Adipocyte (in vitro differentiated cells): ENCODE results near the gene MS4A12.
"Not testable (repeated sequence)": the region's sequence is repeated elsewhere in the genome, so short reads cannot be mapped to it uniquely, and the experiment has no call there.

Source experiments
- DNase-seq: peaks from one replicate; pipeline ENCODE4 v3.0.0-alpha.2; 2015; ENCODE audit warnings: low read depth
- H3K27me3 ChIP-seq: replicated peaks from 2 replicates; pipeline ENCODE4 v1.7.0; 2013; ENCODE audit warnings: mild to moderate bottlenecking, low read length, moderate library complexity; ENCODE audit not compliant: control insufficient read depth, insufficient read depth
- H3K36me3 ChIP-seq: 2 replicates; pipeline ENCODE4 v1.7.0; 2013; ENCODE audit warnings: low read length, mild to moderate bottlenecking, moderate library complexity; ENCODE audit not compliant: control insufficient read depth, insufficient read depth, severe bottlenecking
- H3K4me1 ChIP-seq: 2 replicates; pipeline ENCODE4 v1.7.0; 2013; ENCODE audit warnings: mild to moderate bottlenecking, low read length, moderate library complexity; ENCODE audit not compliant: control insufficient read depth, insufficient read depth
- H3K4me3 ChIP-seq: 2 replicates; pipeline ENCODE4 v1.7.0; 2013; ENCODE audit warnings: mild to moderate bottlenecking, low read length, moderate library complexity
- H3K9ac ChIP-seq: 2 replicates; pipeline ENCODE4 v1.7.0; 2013; ENCODE audit warnings: mild to moderate bottlenecking, low read length, moderate library complexity
- H3K9me3 ChIP-seq: 2 replicates; pipeline ENCODE4 v1.7.0; 2013; ENCODE audit warnings: mild to moderate bottlenecking, low read length, moderate library complexity; ENCODE audit not compliant: control insufficient read depth

Gene MS4A12

GRCh38 chr11:60513496-60514460, 21.2 kb downstream of the MS4A12 start:
- no peaks in the 10 kb centered on the region for H3K27me3 ChIP-seq
- H3K4me1 ChIP-seq = no peaks in the 10 kb centered on the region
- no peak overlapping the region for H3K4me3 ChIP-seq
- no peaks in the 10 kb centered on the region for H3K9me3 ChIP-seq
- H3K36me3 ChIP-seq = no peaks in the 10 kb centered on the region
- H3K9ac ChIP-seq = no peak overlapping the region
- no peak for DNase-seq

GRCh38 chr11:60515144-60515855, 22.7 kb downstream of the MS4A12 start, which contains the start of gene MS4A13:
TSS of gene MS4A13 (plus strand) at chr11:60515392. CDS start at chr11:60518084, 2,692 bp downstream.
- H3K9ac ChIP-seq = no peak within 1 kb of the TSS
- no peak for DNase-seq
- no peaks in the 10 kb centered on the region for H3K27me3 ChIP-seq
- no peaks in the 10 kb centered on the region for H3K36me3 ChIP-seq
- no peaks in the 10 kb centered on the region for H3K9me3 ChIP-seq
- no peaks in the 10 kb centered on the region for H3K4me1 ChIP-seq
- no peak within 1 kb of the TSS for H3K4me3 ChIP-seq

GRCh38 chr11:60528465-60528864, 35.9 kb downstream of the MS4A12 start:
- DNase-seq = no peak
- Histone ChIP-seq H3K27me3 (no peaks in the 10 kb centered on the region), H3K4me3 (no peak overlapping the region), H3K4me1 (no peaks in the 10 kb centered on the region), H3K36me3 (no peaks in the 10 kb centered on the region), H3K9me3 (peaks cover 4% of the 10 kb centered on the region), H3K9ac (no peak overlapping the region)

GRCh38 chr11:60528934-60529333, 36.4 kb downstream of the MS4A12 start:
- Histone ChIP-seq H3K9me3 (peaks cover 4% of the 10 kb centered on the region), H3K27me3 (no peaks in the 10 kb centered on the region), H3K4me3 (no peak overlapping the region), H3K36me3 (no peaks in the 10 kb centered on the region), H3K4me1 (no peaks in the 10 kb centered on the region), H3K9ac (no peak overlapping the region)
- DNase-seq = no peak

- no peak for DNase-seq
- H3K9ac ChIP-seq = no peak overlapping the region
Observed at GRCh38 chr11:60530454-60531100, 38.0 kb downstream of the MS4A12 start.

GRCh38 chr11:60532383-60532782, 39.8 kb downstream of the MS4A12 start:
- DNase-seq, H3K9me3 ChIP-seq, H3K4me1 ChIP-seq, H3K36me3 ChIP-seq, H3K4me3 ChIP-seq, H3K9ac ChIP-seq, H3K27me3 ChIP-seq: not testable (repeated sequence)

More at GRCh38 chr11:60530454-60531100, 38.0 kb downstream of the MS4A12 start:
- peaks cover 4% of the 10 kb centered on the region for H3K9me3 ChIP-seq
- no peaks in the 10 kb centered on the region for H3K27me3 ChIP-seq
- H3K36me3 ChIP-seq = no peaks in the 10 kb centered on the region
- no peak overlapping the region for H3K4me3 ChIP-seq
- no peaks in the 10 kb centered on the region for H3K4me1 ChIP-seq

GRCh38 chr11:60538627-60539026, 46.0 kb downstream of the MS4A12 start:
- not testable (repeated sequence) for H3K4me3 ChIP-seq, DNase-seq, H3K4me1 ChIP-seq, H3K9me3 ChIP-seq, H3K36me3 ChIP-seq, H3K9ac ChIP-seq, H3K27me3 ChIP-seq

GRCh38 chr11:60544077-60544476, 51.5 kb downstream of the MS4A12 start:
- no peaks in the 10 kb centered on the region for H3K27me3 ChIP-seq
- DNase-seq = no peak
- peaks cover 3% of the 10 kb centered on the region for H3K9me3 ChIP-seq
- H3K36me3 ChIP-seq = no peaks in the 10 kb centered on the region
- no peak overlapping the region for H3K9ac ChIP-seq
- no peaks in the 10 kb centered on the region for H3K4me1 ChIP-seq
- no peak overlapping the region for H3K4me3 ChIP-seq
